GM19438 (cell line): ENCODE data around the gene ATP2B2.

Experiments
- ATAC-seq: cut with Tn5 transposase; IDR thresholded peaks from one replicate; pipeline ENCODE4 v1.9.1; 2021; ENCODE audit warnings: low read depth; ENCODE audit not compliant: unreplicated experiment

The ATP2B2 gene

DNA sequence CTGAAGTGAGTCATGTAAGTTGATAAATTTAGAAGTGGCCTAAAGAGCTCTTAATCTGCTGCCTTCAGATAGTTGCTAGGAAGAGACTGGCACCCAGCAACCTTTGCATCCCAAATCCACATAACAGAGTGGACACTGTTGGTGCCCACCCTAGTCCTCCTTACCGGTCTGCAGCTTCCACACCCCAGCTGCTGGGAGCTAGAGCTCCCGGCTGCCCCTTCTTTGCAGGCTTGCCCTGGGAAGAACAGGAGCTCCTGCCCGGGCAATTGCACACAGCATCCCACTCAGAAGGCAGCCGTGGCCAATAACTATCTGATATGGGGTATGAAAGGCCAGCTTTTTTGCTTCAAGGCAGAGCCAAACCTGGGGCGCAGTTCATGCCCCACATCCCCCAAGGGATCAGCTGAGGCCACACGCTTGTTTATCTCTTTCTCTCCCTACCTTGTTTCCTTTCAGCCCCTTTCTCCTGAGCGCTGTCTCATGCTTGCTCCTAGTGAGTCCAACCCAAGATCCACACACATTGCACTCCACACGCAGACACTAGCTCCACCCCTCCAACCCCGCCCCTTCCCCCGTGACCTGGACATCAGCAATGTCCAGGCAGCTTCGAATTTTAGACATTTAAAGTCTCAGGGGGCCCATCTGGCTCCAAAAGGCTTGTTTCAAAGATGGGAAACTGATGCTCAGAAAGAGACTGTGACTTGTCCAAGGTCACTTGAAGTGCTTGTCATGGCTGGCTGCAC lies 9.1 kb downstream of the ATP2B2 start:
- ATAC-seq: no peak

- no peak for ATAC-seq
These were observed 9.8 kb downstream of the ATP2B2 start for GRCh38 chr3:10495614-10496013.

- no peak for ATAC-seq
These were observed 10.4 kb downstream of the ATP2B2 start for GRCh38 chr3:10495003-10495402.

- no peak for ATAC-seq
These were observed 11.2 kb downstream of the ATP2B2 start for GRCh38 chr3:10494180-10494579.

- ATAC-seq: no peak
These were observed 12.2 kb downstream of the ATP2B2 start for GRCh38 chr3:10493202-10493589.

GRCh38 chr3:10492364-10493201 lies 12.8 kb downstream of the ATP2B2 start:
- ATAC-seq: no peak

GRCh38 chr3:10489746-10490483 lies 15.5 kb downstream of the ATP2B2 start:
- ATAC-seq: no peak

GRCh38 chr3:10487988-10488633 lies 17.3 kb downstream of the ATP2B2 start:
- ATAC-seq: no peak

DNA sequence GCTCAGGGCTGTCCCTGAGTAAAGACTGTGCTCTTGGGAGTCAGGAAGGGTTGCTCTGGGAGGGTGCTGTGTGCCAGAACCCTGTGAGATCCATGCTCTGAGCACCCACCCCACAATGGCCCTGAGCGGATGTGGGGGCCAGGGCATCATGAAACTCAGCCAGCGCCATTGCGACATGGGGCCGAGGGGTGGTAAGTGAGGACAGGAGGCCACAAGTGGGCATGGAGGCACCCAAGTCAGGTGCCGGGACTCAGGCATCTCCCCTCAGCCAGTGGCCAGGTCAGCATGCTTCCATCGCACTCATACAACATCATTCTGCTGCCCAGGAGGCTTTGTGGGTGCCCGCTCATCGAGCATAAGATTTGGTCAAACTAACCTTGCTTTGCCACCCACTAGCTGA lies 19.6 kb downstream of the ATP2B2 start:
- ATAC-seq: no peak

DNA sequence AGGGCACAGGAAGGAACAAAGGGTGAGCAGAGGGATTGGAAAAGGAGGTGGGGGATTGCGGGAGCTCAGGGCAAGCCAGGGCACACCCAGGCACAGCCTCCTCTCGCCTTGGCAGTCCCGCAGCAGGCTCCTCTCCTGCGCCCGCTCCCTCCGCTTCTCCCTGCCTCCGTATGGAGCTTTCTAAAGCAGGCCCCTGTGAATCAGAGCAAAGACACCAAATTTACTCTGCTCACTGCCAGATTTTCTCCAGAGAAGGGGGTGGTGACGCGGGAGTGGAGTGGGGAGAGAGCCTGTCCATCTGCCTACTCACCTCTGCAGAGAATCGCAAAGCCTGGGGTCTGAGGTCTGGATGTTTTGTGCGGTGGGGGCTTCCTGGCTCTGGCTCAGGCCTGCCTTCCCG lies 20.0 kb downstream of the ATP2B2 start:
- ATAC-seq: no peak

DNA sequence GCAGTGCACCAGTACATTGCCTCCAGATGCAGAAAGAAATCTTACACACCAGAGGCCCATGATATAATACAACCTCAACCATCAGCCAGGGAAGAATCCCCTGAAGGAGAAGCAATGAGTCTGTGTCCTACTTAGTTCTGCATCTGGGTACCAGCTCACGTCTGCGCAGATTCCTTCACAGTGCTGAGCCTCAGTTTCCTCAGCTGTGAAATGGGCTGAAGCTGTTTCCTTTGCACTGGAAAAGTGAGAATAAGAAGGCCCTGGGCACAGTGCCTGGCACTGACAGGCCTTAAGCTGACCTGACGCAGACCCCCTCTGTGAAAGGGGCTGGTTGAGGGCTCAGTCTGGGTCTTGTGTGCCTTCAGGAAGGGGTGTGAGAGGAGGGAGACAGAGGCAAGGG lies 20.7 kb downstream of the ATP2B2 start:
- no peak for ATAC-seq

- no peak for ATAC-seq
These were observed 21.6 kb downstream of the ATP2B2 start for GRCh38 chr3:10483686-10484345.

DNA sequence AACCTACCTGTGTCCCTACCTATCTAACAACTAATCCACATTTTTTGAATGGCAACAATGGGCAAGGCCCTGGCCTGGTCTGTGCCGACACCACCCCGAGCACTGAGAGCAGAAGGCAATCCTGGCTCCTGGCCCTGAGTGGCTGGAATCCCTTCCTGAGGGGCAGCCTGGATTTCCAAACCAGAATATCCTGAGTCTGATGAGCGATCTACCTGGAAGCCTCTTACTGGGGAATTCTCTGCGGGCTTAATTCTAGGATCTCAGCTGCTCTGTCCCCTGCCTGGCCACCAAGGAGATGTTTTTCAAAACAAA lies 22.1 kb downstream of the ATP2B2 start:
- ATAC-seq: no peak

DNA sequence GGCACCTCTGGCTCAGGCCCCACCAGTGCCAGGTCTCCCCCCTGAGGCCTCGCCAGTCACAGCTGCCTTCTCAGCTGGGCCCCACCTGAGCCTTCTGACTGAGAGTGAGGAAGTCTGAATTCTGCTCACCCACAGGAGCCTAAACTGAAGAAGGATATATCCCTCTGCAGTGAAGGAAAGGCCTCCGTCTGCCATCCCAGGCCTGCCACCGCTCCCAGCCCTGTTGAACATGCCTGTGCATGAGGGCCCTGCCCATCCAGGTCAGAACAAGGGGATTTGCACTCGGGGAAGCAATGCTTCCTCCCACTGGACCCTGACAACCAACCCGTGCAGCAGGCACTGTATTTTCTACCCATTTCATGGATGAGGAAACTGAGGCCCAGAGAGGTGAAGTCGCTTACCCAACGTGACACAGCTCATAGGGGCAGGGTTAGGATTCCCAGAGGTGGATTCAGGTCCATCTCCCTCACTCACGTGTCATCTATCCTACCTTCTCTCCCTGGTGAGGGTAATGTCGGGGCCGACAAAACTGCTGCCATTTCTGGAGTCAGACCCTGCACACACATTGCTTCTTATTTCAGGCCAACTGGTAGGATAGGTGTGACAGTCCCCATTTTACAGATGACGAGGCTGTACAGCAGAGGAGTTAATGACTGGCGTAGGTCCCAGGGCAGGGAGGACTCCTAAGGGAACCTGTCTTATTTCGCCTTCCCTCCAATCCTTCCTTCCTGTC lies 22.6 kb downstream of the ATP2B2 start:
- no peak for ATAC-seq

DNA sequence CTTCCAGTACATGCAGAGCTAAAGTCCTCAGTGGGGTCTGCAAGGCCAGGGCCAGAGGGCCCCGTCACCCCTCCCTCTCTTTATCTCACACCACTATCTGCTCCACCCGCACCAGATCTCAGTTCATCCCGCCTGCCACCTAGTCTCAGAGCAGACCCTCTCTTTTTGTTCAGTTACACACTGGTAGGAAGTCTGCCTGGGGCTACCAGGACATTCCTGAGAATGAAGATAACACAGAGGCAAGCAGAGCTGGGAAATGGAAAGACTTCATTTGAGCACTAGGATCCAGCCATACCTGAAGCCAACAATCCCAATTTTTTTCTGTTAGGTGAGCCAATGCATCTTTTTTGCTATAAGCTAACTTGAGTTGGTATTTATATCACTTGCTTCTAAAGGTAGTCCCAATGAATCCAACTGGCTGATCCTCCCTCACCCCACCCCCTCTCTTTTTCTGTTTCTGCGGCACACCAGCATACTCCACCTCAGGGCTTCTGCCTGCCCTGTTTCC lies 24.5 kb downstream of the ATP2B2 start:
- ATAC-seq: no peak

DNA sequence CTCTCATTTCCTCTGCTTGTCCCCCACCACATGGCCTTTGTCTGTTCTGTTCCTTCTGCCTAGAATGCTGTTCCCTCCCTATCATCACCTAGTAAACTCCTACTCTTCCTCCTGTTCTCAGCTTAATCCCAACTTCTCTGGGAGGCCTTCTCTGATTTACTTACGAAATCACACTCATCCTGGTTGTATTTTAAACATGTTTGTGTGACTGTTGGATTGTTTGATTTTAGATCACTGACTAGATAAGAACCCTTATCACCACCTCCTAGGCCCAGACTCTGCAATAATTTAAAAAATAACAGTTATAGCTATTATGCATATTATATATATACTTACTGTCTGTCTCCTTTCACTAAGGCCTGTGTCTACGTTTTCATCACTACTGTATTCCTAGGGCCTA lies 26.1 kb downstream of the ATP2B2 start:
- no peak for ATAC-seq

GRCh38 chr3:10475983-10476382 lies 29.4 kb downstream of the ATP2B2 start:
- no peak for ATAC-seq

DNA sequence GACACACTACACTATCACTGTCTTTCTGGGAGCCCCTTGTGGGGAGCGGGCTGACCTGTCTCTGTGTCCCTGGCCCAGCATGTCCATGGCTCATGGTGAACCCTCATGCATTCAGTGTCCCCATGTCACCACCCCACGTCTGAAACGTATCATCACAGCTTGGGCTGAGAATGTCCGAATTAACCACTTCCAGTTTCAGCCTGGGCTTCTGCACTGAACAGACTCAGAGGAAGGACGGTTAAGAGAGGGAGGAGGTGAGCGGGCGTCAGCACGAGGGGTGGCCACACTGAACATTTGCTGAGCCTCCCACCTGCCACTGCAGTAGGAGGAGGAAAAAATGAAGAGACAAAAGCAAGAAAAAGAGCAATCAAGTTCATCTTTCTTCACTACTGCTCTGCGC lies 30.5 kb downstream of the ATP2B2 start:
- ATAC-seq: no peak

- ATAC-seq: no peak
These were observed 31.1 kb downstream of the ATP2B2 start for GRCh38 chr3:10474275-10474646.
